ENCODE data around the gene TNNT1. TPM values are rescaled to one million over a fixed set of nuclear protein-coding genes. Genes with fewer than 3 reads are reported as not detected.

TNNT1 gene
- total RNA-seq, 6 experiments from 2014 or later = 1.2 to 10.9 (median 1.6) TPM; not detected in 2

DNA sequence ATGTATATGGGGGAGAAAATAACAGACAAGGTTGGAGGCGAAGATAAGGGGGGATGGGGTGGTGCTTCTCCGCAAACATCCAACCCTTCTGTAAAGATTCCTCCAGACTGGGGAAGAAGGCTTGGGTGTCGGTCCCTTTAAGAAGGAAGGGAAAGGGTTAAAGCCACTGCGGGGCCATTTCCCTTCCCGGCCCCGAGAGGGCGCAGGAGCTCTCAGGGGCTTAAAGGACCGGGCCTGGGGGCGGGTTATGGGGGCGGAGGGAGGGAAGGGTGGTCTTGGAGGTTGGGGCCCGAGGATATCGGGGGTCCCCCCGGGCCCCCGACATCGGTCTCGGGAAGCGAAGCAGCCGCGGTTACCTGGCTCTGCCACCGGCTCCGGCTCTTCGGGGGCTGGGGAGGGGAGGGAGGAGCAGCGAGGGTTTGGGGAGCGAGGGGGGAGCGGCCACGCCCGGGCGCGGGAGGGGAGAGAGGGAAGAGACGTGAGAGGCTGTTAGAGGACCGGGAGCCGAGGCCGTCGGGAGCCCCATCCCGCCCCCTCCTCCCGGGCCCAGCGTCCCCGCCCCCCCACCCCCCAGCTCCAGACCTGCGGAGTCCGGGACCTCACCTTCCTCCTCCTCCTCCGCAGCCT is 2.8 kb downstream of the TNNT1 start:
- H3K4me1 ChIP-seq = peaks cover 0 to 3% (median 0%) of the 10 kb centered on the region in 4 donors
- ATAC-seq (no peak), DNase-seq (no peak)
- H3K27ac ChIP-seq = no peak overlapping the region
- peaks cover 0 to 6% of the 10 kb centered on the region in 2 donors for H3K27me3 ChIP-seq
- no peaks in the 10 kb centered on the region for H3K9me3 ChIP-seq
- WGBS (ENCODE audit: insufficient coverage, low coverage, low lambda C conversion rate, missing lambda C conversion rate) = 1% methylated on average over 18 of the region's 41 CpGs
- intact Hi-C loops (cut with DNase I) = loop anchor here (10.0 kb wide), 3 partner anchors 269 to 349 kb away; no protein-coding TSS in a partner anchor
- H3K4me3 ChIP-seq = no peak overlapping the region
- no peaks in the 10 kb centered on the region for H3K36me3 ChIP-seq
- TF ChIP-seq POLR2A (IDR thresholded peaks at IDR 0.05) = no peak
- TF ChIP-seq, protein P1, sequence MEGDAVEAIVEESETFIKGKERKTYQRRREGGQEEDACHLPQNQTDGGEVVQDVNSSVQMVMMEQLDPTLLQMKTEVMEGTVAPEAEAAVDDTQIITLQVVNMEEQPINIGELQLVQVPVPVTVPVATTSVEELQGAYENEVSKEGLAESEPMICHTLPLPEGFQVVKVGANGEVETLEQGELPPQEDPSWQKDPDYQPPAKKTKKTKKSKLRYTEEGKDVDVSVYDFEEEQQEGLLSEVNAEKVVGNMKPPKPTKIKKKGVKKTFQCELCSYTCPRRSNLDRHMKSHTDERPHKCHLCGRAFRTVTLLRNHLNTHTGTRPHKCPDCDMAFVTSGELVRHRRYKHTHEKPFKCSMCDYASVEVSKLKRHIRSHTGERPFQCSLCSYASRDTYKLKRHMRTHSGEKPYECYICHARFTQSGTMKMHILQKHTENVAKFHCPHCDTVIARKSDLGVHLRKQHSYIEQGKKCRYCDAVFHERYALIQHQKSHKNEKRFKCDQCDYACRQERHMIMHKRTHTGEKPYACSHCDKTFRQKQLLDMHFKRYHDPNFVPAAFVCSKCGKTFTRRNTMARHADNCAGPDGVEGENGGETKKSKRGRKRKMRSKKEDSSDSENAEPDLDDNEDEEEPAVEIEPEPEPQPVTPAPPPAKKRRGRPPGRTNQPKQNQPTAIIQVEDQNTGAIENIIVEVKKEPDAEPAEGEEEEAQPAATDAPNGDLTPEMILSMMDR (IDR thresholded peaks at IDR 0.05) = peak in 3 of 4 donors; percentile 15 to 25 (median 17)

DNA sequence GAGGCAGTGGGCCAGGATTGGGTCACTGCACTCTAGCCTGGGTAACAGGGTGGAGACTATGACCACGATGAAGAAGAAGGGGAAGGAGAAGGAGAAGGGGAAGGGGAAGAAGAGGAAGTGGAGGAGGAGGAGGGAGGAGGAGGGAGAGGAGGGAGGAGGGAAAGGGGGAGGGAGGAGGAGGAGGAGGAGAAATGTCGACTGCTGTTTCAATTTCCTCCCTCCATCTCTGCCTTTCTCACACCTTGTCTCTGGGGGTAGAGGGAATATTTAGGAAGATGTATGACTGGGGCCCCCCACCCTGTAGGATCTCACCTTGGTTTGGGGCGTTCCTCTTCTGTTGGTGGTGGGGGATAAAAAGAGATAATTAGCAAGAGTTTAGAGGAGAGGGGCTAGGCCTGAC is 3.8 kb downstream of the TNNT1 start:
- Histone ChIP-seq H3K36me3 (no peaks in the 10 kb centered on the region), H3K4me3 (no peak overlapping the region), H3K27ac (no peak overlapping the region), H3K4me1 (peaks cover 0 to 6% (median 0%) of the 10 kb centered on the region in 4 donors), H3K9me3 (no peaks in the 10 kb centered on the region), H3K27me3 (peaks cover 0 to 6% of the 10 kb centered on the region in 2 donors)
- 4% methylated on average over 3 of the region's 3 CpGs for WGBS (ENCODE audit: insufficient coverage, low coverage, low lambda C conversion rate, missing lambda C conversion rate)
- intact Hi-C loops (cut with DNase I) = loop anchor here (10.0 kb wide), 3 partner anchors 270 to 350 kb away; no protein-coding TSS in a partner anchor
- DNase-seq (no peak), ATAC-seq (peak in 1 of 4 donors; percentile 25)
- TF ChIP-seq, protein P1 (IDR thresholded peaks at IDR 0.05) = no peak
- no peak for TF ChIP-seq POLR2A (IDR thresholded peaks at IDR 0.05)

DNA sequence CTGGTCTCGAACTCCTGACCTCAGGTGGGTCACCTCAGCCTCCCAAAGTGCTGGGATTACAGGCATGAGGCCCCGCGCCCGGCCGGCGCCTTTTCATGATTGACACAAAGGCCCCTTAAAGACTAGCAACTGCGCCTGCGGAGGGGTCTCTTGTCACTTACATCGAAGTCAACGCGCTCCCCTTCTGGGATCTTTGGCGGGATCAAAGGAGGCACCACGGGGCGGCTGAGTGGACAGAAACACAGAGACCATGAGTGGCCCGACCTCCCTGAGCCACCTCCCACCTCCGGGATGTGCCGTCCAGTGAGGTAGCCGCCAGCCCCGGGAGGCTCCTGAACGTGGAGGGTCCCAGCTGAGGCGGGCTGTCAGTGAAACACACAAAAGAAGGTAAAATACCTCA is 7.3 kb downstream of the TNNT1 start:
- ATAC-seq (no peak), DNase-seq (no peak)
- no peak overlapping the region for H3K4me3 ChIP-seq
- H3K27ac ChIP-seq = no peak overlapping the region
- intact Hi-C loops (cut with DNase I) = loop anchor here (10.0 kb wide), 3 partner anchors 273 to 353 kb away; no protein-coding TSS in a partner anchor
- no peak for TF ChIP-seq POLR2A (IDR thresholded peaks at IDR 0.05)
- TF ChIP-seq, protein P1 (IDR thresholded peaks at IDR 0.05) = no peak
- WGBS (ENCODE audit: insufficient coverage, low coverage, low lambda C conversion rate, missing lambda C conversion rate) = 29% methylated on average over 16 of the region's 21 CpGs
- peaks cover 0 to 6% of the 10 kb centered on the region in 2 donors for H3K27me3 ChIP-seq
- H3K36me3 ChIP-seq = no peaks in the 10 kb centered on the region
- H3K4me1 ChIP-seq = peaks cover 0 to 6% (median 0%) of the 10 kb centered on the region in 4 donors
- H3K9me3 ChIP-seq = no peaks in the 10 kb centered on the region

DNA sequence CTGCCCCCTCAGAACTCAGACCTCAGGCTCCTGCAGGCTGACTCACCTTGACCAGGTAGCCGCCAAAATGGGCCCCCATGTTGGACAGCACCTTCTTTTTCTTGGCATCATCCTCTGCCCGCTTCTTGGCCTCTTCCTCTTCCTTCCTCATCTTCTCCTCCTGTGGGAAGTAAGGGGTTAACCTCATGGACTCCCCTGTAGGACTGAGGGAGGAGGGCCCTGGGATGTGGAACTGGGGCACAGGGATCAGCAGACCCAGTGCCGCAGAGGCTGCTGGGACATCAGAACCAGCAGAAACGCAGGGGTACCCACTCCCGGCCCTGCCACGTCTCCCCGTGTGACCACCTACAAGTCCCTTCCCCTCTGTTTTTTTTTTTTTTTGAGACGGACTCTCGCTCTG is 11.1 kb downstream of the TNNT1 start:
- H3K4me1 ChIP-seq = peaks cover 0 to 6% (median 0%) of the 10 kb centered on the region in 4 donors
- TF ChIP-seq POLR2A (IDR thresholded peaks at IDR 0.05) = no peak
- TF ChIP-seq, protein P1 (IDR thresholded peaks at IDR 0.05) = no peak
- H3K36me3 ChIP-seq = no peaks in the 10 kb centered on the region
- H3K27ac ChIP-seq = no peak overlapping the region
- ATAC-seq (no peak), DNase-seq (no peak)
- no peaks in the 10 kb centered on the region for H3K9me3 ChIP-seq
- H3K27me3 ChIP-seq = peaks cover 0 to 9% of the 10 kb centered on the region in 2 donors
- WGBS (ENCODE audit: insufficient coverage, low coverage, low lambda C conversion rate, missing lambda C conversion rate) = 48% methylated on average over 5 of the region's 9 CpGs
- intact Hi-C loops (cut with DNase I) = no loop called here
- H3K4me3 ChIP-seq = no peak overlapping the region

Measured in right lobe of liver (tissue), 6 donors.